MM.1S (cell line): ENCODE results near the gene ELANE.
"Not testable (repeated sequence)": the region's sequence is repeated elsewhere in the genome, so short reads cannot be mapped to it uniquely, and the experiment has no call there.

Experiments used
- DNase-seq: peaks from one replicate; pipeline ENCODE4 v3.0.0-alpha.2; 2015
- H2AFZ ChIP-seq: fragments of 300-600 bp; sonication (generic); 2 replicates; pipeline ENCODE4 v1.6.0; 2016; ENCODE audit warnings: antibody characterized with exemption, low read length
- H3F3A ChIP-seq: fragments of 300-600 bp; sonication (generic); 2 replicates; pipeline ENCODE4 v1.6.1; 2016; ENCODE audit warnings: mild to moderate bottlenecking, antibody characterized with exemption, low read length, moderate library complexity, mixed read lengths; ENCODE audit not compliant: insufficient read depth
- H3K27ac ChIP-seq: fragments of 300-600 bp; sonication (generic); 2 replicates; pipeline ENCODE4 v1.5.1; 2016; ENCODE audit warnings: mild to moderate bottlenecking, low read length
- H3K27me3 ChIP-seq: fragments of 300-600 bp; sonication (generic); replicated peaks from 2 replicates; pipeline ENCODE4 v1.6.0; 2016; ENCODE audit warnings: low read length; ENCODE audit not compliant: insufficient read depth
- H3K36me3 ChIP-seq: fragments of 300-600 bp; sonication (generic); replicated peaks from 2 replicates; pipeline ENCODE4 v1.6.1; 2016; ENCODE audit warnings: mild to moderate bottlenecking, low read length, mixed read lengths; ENCODE audit not compliant: insufficient read depth
- H3K4me1 ChIP-seq: fragments of 300-600 bp; sonication (generic); 2 replicates; pipeline ENCODE4 v1.6.1; 2016; ENCODE audit warnings: low read length, mixed read lengths
- H3K4me2 ChIP-seq: fragments of 300-600 bp; sonication (generic); 2 replicates; pipeline ENCODE4 v1.6.0; 2016; ENCODE audit warnings: low read depth, low read length
- H3K4me3 ChIP-seq: fragments of 300-600 bp; sonication (generic); 2 replicates; pipeline ENCODE4 v1.5.1; 2016; ENCODE audit warnings: low read length, mixed read lengths
- H3K79me2 ChIP-seq: fragments of 300-600 bp; sonication (generic); 2 replicates; pipeline ENCODE4 v1.6.1; 2016; ENCODE audit warnings: mixed run types, low read length, mixed read lengths
- H3K9ac ChIP-seq: fragments of 300-600 bp; sonication (generic); 2 replicates; pipeline ENCODE4 v1.6.1; 2016; ENCODE audit warnings: low read length, mixed read lengths
- H3K9me2 ChIP-seq: fragments of 300-600 bp; sonication (generic); replicated peaks from 2 replicates; pipeline ENCODE4 v1.6.1; 2016; ENCODE audit warnings: mild to moderate bottlenecking, low read length, mixed read lengths; ENCODE audit not compliant: insufficient read depth
- H3K9me3 ChIP-seq: fragments of 300-600 bp; sonication (generic); replicated peaks from 2 replicates; pipeline ENCODE4 v1.6.1; 2016; ENCODE audit warnings: mild to moderate bottlenecking, low read length, mixed read lengths; ENCODE audit not compliant: insufficient read depth
- H4K20me1 ChIP-seq: fragments of 300-600 bp; sonication (generic); 2 replicates; pipeline ENCODE4 v1.6.1; 2016; ENCODE audit warnings: mild to moderate bottlenecking, low read length, moderate library complexity, mixed read lengths; ENCODE audit not compliant: insufficient read depth
- EZH2 ChIP-seq: fragments of 300-600 bp; sonication (generic); optimal IDR thresholded peaks from 2 replicates; pipeline ENCODE3; 2017; ENCODE audit warnings: low read depth, mild to moderate bottlenecking, antibody characterized with exemption, low read length, mixed read lengths
- EZH2phosphoT487 ChIP-seq: fragments of 300-600 bp; sonication (generic); IDR thresholded peaks from 2 replicates; pipeline ENCODE4 v1.6.1; 2018; ENCODE audit warnings: antibody characterized with exemption, low read length
- TF ChIP-seq, protein P1 (sequence below): fragments of 300-600 bp; sonication (generic); IDR thresholded peaks from 2 replicates; pipeline ENCODE4 v1.5.1; 2016; ENCODE audit warnings: antibody characterized with exemption, low read length, mixed read lengths

ELANE gene

DNA sequence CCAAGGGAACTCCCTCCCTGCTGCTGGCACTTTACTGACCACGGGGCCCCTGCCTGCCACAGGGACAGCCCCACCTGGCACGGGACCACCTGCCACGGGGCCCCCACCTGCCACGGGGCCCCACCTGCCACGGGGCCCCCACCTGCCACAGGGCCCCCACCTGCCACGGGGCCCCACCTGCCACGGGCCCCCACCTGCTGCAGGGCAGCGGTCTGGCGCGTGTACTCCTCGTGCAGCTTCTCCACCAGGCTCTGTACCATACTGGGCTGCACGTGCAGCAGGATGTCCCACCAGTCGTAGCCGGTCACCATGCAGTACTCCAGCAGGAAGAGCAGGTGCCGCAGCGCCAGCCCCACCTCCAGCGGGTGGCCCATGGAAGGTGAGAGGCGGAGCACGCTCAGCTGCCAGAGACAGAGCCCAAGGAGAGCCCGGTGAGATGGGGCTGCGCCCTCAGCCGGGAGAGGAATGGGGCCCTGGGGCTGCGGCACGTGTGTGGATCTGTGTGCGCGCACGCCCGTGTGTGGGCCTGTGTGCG lies 24.7 kb downstream of the ELANE start:
- Histone ChIP-seq H3K9ac (no peak overlapping the region), H3K27ac (no peak overlapping the region), H3K4me3 (no peak overlapping the region), H3K4me1 (0 out of 2 replicates have a peak, but pooled peaks cover 7% of the 10 kb centered on the region), H4K20me1 (no peaks in the 10 kb centered on the region), H3K9me3 (no peaks in the 10 kb centered on the region), H2AFZ (no peak overlapping the region), H3K36me3 (no peaks in the 10 kb centered on the region), H3F3A (peaks cover 8% of the 10 kb centered on the region; the same call in 1 of the 2 replicates), H3K4me2 (no peak overlapping the region), H3K9me2 (no peaks in the 10 kb centered on the region), H3K79me2 (no peaks in the 10 kb centered on the region), H3K27me3 (no peaks in the 10 kb centered on the region)
- no peak for TF ChIP-seq EZH2phosphoT487
- no peak for TF ChIP-seq EZH2
- TF ChIP-seq, protein P1, sequence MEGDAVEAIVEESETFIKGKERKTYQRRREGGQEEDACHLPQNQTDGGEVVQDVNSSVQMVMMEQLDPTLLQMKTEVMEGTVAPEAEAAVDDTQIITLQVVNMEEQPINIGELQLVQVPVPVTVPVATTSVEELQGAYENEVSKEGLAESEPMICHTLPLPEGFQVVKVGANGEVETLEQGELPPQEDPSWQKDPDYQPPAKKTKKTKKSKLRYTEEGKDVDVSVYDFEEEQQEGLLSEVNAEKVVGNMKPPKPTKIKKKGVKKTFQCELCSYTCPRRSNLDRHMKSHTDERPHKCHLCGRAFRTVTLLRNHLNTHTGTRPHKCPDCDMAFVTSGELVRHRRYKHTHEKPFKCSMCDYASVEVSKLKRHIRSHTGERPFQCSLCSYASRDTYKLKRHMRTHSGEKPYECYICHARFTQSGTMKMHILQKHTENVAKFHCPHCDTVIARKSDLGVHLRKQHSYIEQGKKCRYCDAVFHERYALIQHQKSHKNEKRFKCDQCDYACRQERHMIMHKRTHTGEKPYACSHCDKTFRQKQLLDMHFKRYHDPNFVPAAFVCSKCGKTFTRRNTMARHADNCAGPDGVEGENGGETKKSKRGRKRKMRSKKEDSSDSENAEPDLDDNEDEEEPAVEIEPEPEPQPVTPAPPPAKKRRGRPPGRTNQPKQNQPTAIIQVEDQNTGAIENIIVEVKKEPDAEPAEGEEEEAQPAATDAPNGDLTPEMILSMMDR = no peak
- no peak for DNase-seq

DNA sequence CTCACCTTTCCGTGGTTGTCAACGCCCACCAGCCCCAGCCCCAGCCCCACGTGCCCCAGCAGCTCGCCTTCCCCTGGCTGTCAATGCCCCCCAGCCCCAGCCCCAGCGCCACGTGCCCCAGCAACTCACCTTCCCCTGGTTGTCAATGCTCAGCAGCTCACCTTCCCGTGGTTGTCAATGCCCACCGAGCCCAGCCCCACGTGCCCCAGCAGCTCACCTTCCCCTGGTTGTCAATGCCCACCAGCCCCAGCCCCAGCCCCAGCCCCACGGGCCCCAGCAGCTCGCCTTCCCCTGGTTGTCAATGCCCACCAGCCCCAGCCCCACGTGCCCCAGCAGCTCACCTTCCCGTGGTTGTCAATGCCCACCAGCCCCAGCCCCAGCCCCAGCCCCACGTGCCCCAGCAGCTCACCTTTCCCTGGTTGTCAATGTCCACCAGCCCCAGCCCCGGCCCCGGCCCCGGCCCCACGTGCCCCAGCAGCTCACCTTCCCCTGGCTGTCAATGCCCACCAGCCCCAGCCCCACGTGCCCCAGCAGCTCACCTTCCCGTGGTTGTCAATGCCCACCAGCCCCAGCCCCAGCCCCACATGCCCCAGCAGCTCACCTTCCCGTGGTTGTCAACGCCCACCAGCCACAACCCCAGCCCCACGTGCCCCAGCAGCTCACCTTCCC lies 26.0 kb downstream of the ELANE start:
- H3K36me3 ChIP-seq = not testable (repeated sequence)

DNA sequence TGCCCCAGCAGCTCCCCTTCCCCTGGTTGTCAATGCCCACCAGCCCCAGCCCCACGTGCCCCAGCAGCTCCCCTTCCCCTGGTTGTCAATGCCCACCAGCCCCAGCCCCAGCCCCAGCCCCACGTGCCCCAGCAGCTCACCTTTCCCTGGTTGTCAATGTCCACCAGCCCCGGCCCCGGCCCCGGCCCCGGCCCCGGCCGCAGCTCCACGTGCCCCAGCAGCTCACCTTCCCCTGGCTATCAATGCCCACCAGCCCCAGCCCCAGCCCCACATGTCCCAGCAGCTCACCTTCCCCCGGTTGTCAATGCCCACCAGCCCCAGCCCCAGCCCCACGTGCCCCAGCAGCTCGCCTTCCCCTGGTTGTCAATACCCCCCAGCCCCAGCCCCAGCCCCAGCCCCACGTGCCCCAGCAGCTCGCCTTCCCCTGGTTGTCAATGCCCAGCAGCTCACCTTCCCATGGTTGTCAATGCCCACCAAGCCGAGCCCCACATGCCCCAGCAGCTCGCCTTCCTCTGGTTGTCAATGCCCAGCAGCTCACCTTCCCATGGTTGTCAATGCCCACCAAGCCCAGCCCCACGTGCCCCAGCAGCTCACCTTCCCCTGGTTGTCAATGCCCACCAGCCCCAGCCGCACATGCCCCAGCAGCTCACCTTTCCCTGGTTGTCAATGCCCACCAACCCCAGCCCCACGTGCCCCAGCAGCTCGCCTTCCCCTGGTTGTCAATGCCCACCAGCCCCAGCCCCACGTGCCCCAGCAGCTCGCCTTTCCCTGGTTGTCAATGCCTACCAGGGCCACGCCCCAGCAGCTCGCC lies 26.9 kb downstream of the ELANE start:
- H3K4me1 ChIP-seq, H4K20me1 ChIP-seq, DNase-seq, H3K9me2 ChIP-seq, H3K4me3 ChIP-seq, H3K27me3 ChIP-seq, H3F3A ChIP-seq, H3K79me2 ChIP-seq, H2AFZ ChIP-seq, H3K9me3 ChIP-seq, H3K27ac ChIP-seq, H3K36me3 ChIP-seq, H3K4me2 ChIP-seq, H3K9ac ChIP-seq: not testable (repeated sequence)

More for the DNA sequence above, 26.0 kb downstream of the ELANE start:
- H3K79me2 ChIP-seq, H3K9me3 ChIP-seq, H3K27ac ChIP-seq, DNase-seq, H3F3A ChIP-seq, H3K4me2 ChIP-seq, H3K9me2 ChIP-seq, H3K4me1 ChIP-seq, H3K27me3 ChIP-seq, H3K4me3 ChIP-seq, H3K9ac ChIP-seq, H4K20me1 ChIP-seq, H2AFZ ChIP-seq: not testable (repeated sequence)

DNA sequence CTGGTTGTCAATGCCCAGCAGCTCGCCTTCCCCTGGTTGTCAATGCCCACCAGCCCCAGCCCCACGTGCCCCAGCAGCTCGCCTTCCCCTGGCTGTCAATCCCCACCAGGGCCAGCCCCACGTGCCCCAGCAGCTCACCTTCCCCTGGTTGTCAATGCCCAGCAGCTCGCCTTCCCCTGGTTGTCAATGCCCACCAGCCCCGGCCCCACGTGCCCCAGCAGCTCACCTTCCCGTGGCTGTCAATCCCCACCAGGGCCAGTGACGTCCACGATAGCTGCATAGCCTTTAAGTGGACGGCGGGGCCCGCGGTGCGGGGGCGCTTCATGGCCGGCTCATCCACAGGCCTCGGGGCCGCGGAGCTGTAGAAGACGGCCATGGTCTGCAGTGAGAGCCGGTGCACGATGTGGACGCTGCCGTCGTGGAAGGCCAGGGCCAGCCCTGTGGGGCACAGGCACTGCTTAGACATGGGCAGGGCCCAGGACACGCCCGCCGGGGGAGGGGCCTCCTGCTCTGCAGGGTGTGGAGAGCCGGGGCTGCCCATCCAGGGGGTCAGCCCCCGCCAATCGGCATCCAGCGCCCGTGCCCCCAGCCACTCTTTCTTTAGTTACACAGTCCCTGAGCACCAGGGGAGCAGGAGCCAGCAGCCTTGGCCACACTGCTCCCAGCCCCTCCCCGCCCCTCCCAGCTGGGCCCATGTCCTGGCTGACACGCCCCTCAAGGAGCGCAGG lies 27.8 kb downstream of the ELANE start:
- Histone ChIP-seq H3K4me2 (no peak overlapping the region), H2AFZ (no peak overlapping the region), H3K36me3 (no peaks in the 10 kb centered on the region; the same call in 1 of the 2 replicates), H3K4me1 (no peaks in the 10 kb centered on the region), H3K9me2 (no peaks in the 10 kb centered on the region), H3K9me3 (no peaks in the 10 kb centered on the region), H3K79me2 (no peaks in the 10 kb centered on the region), H3K4me3 (no peak overlapping the region), H3K27me3 (no peaks in the 10 kb centered on the region), H4K20me1 (no peaks in the 10 kb centered on the region), H3K9ac (no peak overlapping the region), H3K27ac (no peak overlapping the region), H3F3A (no peaks in the 10 kb centered on the region)
- TF ChIP-seq EZH2 (no peak), EZH2phosphoT487 (no peak)
- TF ChIP-seq, protein P1 = no peak
- no peak for DNase-seq
